ENCODE data around the gene ATG2B. TPM values are rescaled to one million over a fixed set of nuclear protein-coding genes. Genes with fewer than 3 reads are reported as not detected.

Gene ATG2B
- total RNA-seq, 2 donors from 2014 or later: 29.1 to 47.4 TPM

- DNase-seq (ENCODE audit: low spot score): no peak
Observed at GRCh38 chr14:96261772-96262655, 101.1 kb downstream of the ATG2B start.

GRCh38 chr14:96261053-96261452 lies 102.1 kb downstream of the ATG2B start:
- no peaks in the 10 kb centered on the region for H3K36me3 ChIP-seq
- no peaks in the 10 kb centered on the region for H3K4me1 ChIP-seq (ENCODE audit: control insufficient read depth in 1 of 2, low read depth in 2 of 2)
- DNase-seq (ENCODE audit: low spot score): no peak
- no peaks in the 10 kb centered on the region for H3K27me3 ChIP-seq (replicated peaks; ENCODE audit: insufficient read depth)
- H3K9me3 ChIP-seq: no peaks in the 10 kb centered on the region
- H3K4me3 ChIP-seq: no peak overlapping the region
- H3K27ac ChIP-seq: no peak overlapping the region
- ATAC-seq (ENCODE audit: insufficient number of reproducible peaks, low FRiP score, low read depth): no peak
- TF ChIP-seq, protein P1, sequence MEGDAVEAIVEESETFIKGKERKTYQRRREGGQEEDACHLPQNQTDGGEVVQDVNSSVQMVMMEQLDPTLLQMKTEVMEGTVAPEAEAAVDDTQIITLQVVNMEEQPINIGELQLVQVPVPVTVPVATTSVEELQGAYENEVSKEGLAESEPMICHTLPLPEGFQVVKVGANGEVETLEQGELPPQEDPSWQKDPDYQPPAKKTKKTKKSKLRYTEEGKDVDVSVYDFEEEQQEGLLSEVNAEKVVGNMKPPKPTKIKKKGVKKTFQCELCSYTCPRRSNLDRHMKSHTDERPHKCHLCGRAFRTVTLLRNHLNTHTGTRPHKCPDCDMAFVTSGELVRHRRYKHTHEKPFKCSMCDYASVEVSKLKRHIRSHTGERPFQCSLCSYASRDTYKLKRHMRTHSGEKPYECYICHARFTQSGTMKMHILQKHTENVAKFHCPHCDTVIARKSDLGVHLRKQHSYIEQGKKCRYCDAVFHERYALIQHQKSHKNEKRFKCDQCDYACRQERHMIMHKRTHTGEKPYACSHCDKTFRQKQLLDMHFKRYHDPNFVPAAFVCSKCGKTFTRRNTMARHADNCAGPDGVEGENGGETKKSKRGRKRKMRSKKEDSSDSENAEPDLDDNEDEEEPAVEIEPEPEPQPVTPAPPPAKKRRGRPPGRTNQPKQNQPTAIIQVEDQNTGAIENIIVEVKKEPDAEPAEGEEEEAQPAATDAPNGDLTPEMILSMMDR (IDR thresholded peaks at IDR 0.05): no peak

More at GRCh38 chr14:96261772-96262655, 101.1 kb downstream of the ATG2B start:
- Histone ChIP-seq H3K36me3 (no peaks in the 10 kb centered on the region), H3K27ac (no peak overlapping the region), H3K9me3 (no peaks in the 10 kb centered on the region), H3K4me1 (ENCODE audit: control insufficient read depth in 1 of 2, low read depth in 2 of 2) (no peaks in the 10 kb centered on the region), H3K27me3 (replicated peaks; ENCODE audit: insufficient read depth) (no peaks in the 10 kb centered on the region), H3K4me3 (no peak overlapping the region)
- ATAC-seq (ENCODE audit: insufficient number of reproducible peaks, low FRiP score, low read depth): no peak
- TF ChIP-seq, protein P1 (IDR thresholded peaks at IDR 0.05): no peak

- TF ChIP-seq, protein P1 (IDR thresholded peaks at IDR 0.05): no peak
Observed at GRCh38 chr14:96260341-96260821, 102.8 kb downstream of the ATG2B start.

DNA sequence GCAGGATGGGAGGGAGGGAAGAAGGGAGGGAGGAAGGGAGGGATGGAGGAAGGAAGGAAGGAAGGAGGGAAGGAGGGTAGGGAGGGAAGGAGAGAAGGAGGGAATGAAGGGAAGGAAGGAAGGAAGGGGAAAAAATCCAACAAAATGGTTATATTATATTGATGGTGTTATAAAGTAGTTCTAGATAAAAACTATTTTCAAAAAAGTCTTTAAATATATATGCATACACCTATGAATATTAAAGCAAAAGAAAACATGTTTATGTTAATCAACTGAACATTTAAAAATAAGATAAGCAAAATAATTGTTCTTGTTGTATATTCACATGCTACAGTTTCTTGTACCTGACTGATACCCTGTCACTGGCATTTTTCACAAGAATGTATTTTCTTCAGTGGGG lies 105.2 kb downstream of the ATG2B start:
- Histone ChIP-seq H3K27ac (no peak overlapping the region), H3K9me3 (no peaks in the 10 kb centered on the region), H3K4me3 (no peak overlapping the region), H3K4me1 (ENCODE audit: control insufficient read depth in 1 of 2, low read depth in 2 of 2) (no peaks in the 10 kb centered on the region), H3K36me3 (no peaks in the 10 kb centered on the region), H3K27me3 (replicated peaks; ENCODE audit: insufficient read depth) (no peaks in the 10 kb centered on the region)
- DNase-seq (ENCODE audit: low spot score): no peak
- no peak for ATAC-seq (ENCODE audit: insufficient number of reproducible peaks, low FRiP score, low read depth)
- TF ChIP-seq, protein P1 (IDR thresholded peaks at IDR 0.05): no peak

More at GRCh38 chr14:96260341-96260821, 102.8 kb downstream of the ATG2B start:
- H3K4me1 ChIP-seq (ENCODE audit: control insufficient read depth in 1 of 2, low read depth in 2 of 2): no peaks in the 10 kb centered on the region
- H3K36me3 ChIP-seq: no peaks in the 10 kb centered on the region
- ATAC-seq (ENCODE audit: insufficient number of reproducible peaks, low FRiP score, low read depth) (no peak), DNase-seq (ENCODE audit: low spot score) (no peak)
- H3K27ac ChIP-seq: no peak overlapping the region
- H3K4me3 ChIP-seq: no peak overlapping the region
- no peaks in the 10 kb centered on the region for H3K27me3 ChIP-seq (replicated peaks; ENCODE audit: insufficient read depth)
- no peaks in the 10 kb centered on the region for H3K9me3 ChIP-seq

GRCh38 chr14:96257056-96257455 lies 106.1 kb downstream of the ATG2B start:
- Histone ChIP-seq H3K9me3 (no peaks in the 10 kb centered on the region), H3K36me3 (no peaks in the 10 kb centered on the region), H3K4me1 (ENCODE audit: control insufficient read depth in 1 of 2, low read depth in 2 of 2) (no peaks in the 10 kb centered on the region), H3K27ac (no peak overlapping the region), H3K27me3 (replicated peaks; ENCODE audit: insufficient read depth) (no peaks in the 10 kb centered on the region), H3K4me3 (no peak overlapping the region)
- TF ChIP-seq, protein P1 (IDR thresholded peaks at IDR 0.05): no peak
- ATAC-seq (ENCODE audit: insufficient number of reproducible peaks, low FRiP score, low read depth) (no peak), DNase-seq (ENCODE audit: low spot score) (no peak)

Measured in thoracic aorta (tissue), 2 donors.